Neuron (in vitro differentiated cells): ENCODE data around the gene UBXN7.
"Not testable (repeated sequence)": the region's sequence is repeated elsewhere in the genome, so short reads cannot be mapped to it uniquely, and the experiment has no call there.

ENCODE experiments used
- H2AFZ ChIP-seq: one replicate; pipeline ENCODE4 v1.6.1; 2013; ENCODE audit warnings: low read depth, mild to moderate bottlenecking, inconsistent platforms, low read length, moderate library complexity
- H3K27me3 ChIP-seq: one replicate; pipeline ENCODE4 v1.6.1; 2013; ENCODE audit warnings: low read length; ENCODE audit not compliant: insufficient read depth
- H3K36me3 ChIP-seq: one replicate; pipeline ENCODE4 v1.6.1; 2013; ENCODE audit warnings: low read length; ENCODE audit not compliant: insufficient read depth
- H3K4me1 ChIP-seq: one replicate; pipeline ENCODE4 v1.6.1; 2013; ENCODE audit warnings: low read length; ENCODE audit not compliant: insufficient read depth
- H3K4me3 ChIP-seq: 2 replicates; pipeline ENCODE4 v1.5.1; 2013; ENCODE audit warnings: mild to moderate bottlenecking, low read length, moderate library complexity
- H3K9me3 ChIP-seq: one replicate; pipeline ENCODE4 v1.6.1; 2013; ENCODE audit warnings: low read length

The UBXN7 gene

GRCh38 chr3:196360586-196360985, 71.6 kb downstream of the UBXN7 start:
- H3K27me3 ChIP-seq: no peaks in the 10 kb centered on the region
- no peak overlapping the region for H3K4me3 ChIP-seq
- H3K4me1 ChIP-seq: no peaks in the 10 kb centered on the region
- peaks cover 82% of the 10 kb centered on the region for H3K36me3 ChIP-seq
- H2AFZ ChIP-seq: no peak overlapping the region
- H3K9me3 ChIP-seq: no peaks in the 10 kb centered on the region

- not testable (repeated sequence) for H3K9me3 ChIP-seq, H3K4me1 ChIP-seq, H3K4me3 ChIP-seq, H3K27me3 ChIP-seq, H2AFZ ChIP-seq
- H3K36me3 ChIP-seq: peaks cover 89% of the 10 kb centered on the region
Measured at GRCh38 chr3:196358540-196358939, 73.7 kb downstream of the UBXN7 start.

- H3K36me3 ChIP-seq: peaks cover 90% of the 10 kb centered on the region
- H3K27me3 ChIP-seq: no peaks in the 10 kb centered on the region
- no peak overlapping the region for H2AFZ ChIP-seq
- H3K9me3 ChIP-seq: no peaks in the 10 kb centered on the region
- H3K4me3 ChIP-seq: no peak overlapping the region
- no peaks in the 10 kb centered on the region for H3K4me1 ChIP-seq
Measured at GRCh38 chr3:196357905-196358304, 74.3 kb downstream of the UBXN7 start.

- no peak overlapping the region for H2AFZ ChIP-seq
- peaks cover 86% of the 10 kb centered on the region for H3K36me3 ChIP-seq
- H3K9me3 ChIP-seq: no peaks in the 10 kb centered on the region
- H3K27me3 ChIP-seq: no peaks in the 10 kb centered on the region
- no peaks in the 10 kb centered on the region for H3K4me1 ChIP-seq
- no peak overlapping the region for H3K4me3 ChIP-seq
Measured at GRCh38 chr3:196356556-196356955, 75.7 kb downstream of the UBXN7 start.

GRCh38 chr3:196355668-196356067, 76.6 kb downstream of the UBXN7 start:
- Histone ChIP-seq H2AFZ (no peak overlapping the region), H3K27me3 (no peaks in the 10 kb centered on the region), H3K4me1 (no peaks in the 10 kb centered on the region), H3K9me3 (no peaks in the 10 kb centered on the region), H3K36me3 (peaks cover 82% of the 10 kb centered on the region), H3K4me3 (no peak overlapping the region)

GRCh38 chr3:196354132-196354531, 78.1 kb downstream of the UBXN7 start:
- H3K4me1 ChIP-seq: no peaks in the 10 kb centered on the region
- H3K9me3 ChIP-seq: peaks cover 2% of the 10 kb centered on the region
- peaks cover 78% of the 10 kb centered on the region for H3K36me3 ChIP-seq
- H3K4me3 ChIP-seq: no peak overlapping the region
- H2AFZ ChIP-seq: no peak overlapping the region
- no peaks in the 10 kb centered on the region for H3K27me3 ChIP-seq

GRCh38 chr3:196351541-196351940, 80.7 kb downstream of the UBXN7 start:
- Histone ChIP-seq H3K4me1 (no peaks in the 10 kb centered on the region), H2AFZ (no peak overlapping the region), H3K27me3 (no peaks in the 10 kb centered on the region), H3K36me3 (peaks cover 67% of the 10 kb centered on the region), H3K9me3 (peaks cover 2% of the 10 kb centered on the region), H3K4me3 (no peak overlapping the region)

- Histone ChIP-seq H3K36me3 (peaks cover 55% of the 10 kb centered on the region), H3K4me3 (no peak overlapping the region), H3K27me3 (no peaks in the 10 kb centered on the region), H2AFZ (no peak overlapping the region), H3K9me3 (peaks cover 2% of the 10 kb centered on the region), H3K4me1 (no peaks in the 10 kb centered on the region)
Measured at GRCh38 chr3:196350067-196350466, 82.2 kb downstream of the UBXN7 start.

GRCh38 chr3:196348698-196349097, 83.5 kb downstream of the UBXN7 start:
- H2AFZ ChIP-seq: no peak overlapping the region
- H3K27me3 ChIP-seq: no peaks in the 10 kb centered on the region
- H3K4me3 ChIP-seq: no peak overlapping the region
- peaks cover 45% of the 10 kb centered on the region for H3K36me3 ChIP-seq
- H3K9me3 ChIP-seq: peaks cover 2% of the 10 kb centered on the region
- H3K4me1 ChIP-seq: no peaks in the 10 kb centered on the region

GRCh38 chr3:196344663-196345062, 87.6 kb downstream of the UBXN7 start:
- peaks cover 4% of the 10 kb centered on the region for H3K9me3 ChIP-seq
- no peaks in the 10 kb centered on the region for H3K4me1 ChIP-seq
- H3K4me3 ChIP-seq: no peak overlapping the region
- H2AFZ ChIP-seq: no peak overlapping the region
- peaks cover 20% of the 10 kb centered on the region for H3K36me3 ChIP-seq
- no peaks in the 10 kb centered on the region for H3K27me3 ChIP-seq

- not testable (repeated sequence) for H3K9me3 ChIP-seq, H3K4me3 ChIP-seq, H3K4me1 ChIP-seq, H2AFZ ChIP-seq, H3K27me3 ChIP-seq
- peaks cover 13% of the 10 kb centered on the region for H3K36me3 ChIP-seq
Measured at GRCh38 chr3:196343917-196344316, 88.3 kb downstream of the UBXN7 start.

- Histone ChIP-seq H2AFZ (no peak overlapping the region), H3K27me3 (no peaks in the 10 kb centered on the region), H3K4me3 (no peak overlapping the region), H3K36me3 (no peaks in the 10 kb centered on the region), H3K9me3 (peaks cover 2% of the 10 kb centered on the region), H3K4me1 (no peaks in the 10 kb centered on the region)
Measured at GRCh38 chr3:196341137-196341536, 91.1 kb downstream of the UBXN7 start.

- no peaks in the 10 kb centered on the region for H3K4me1 ChIP-seq
- H3K9me3 ChIP-seq: peaks cover 2% of the 10 kb centered on the region
- no peak overlapping the region for H3K4me3 ChIP-seq
- H2AFZ ChIP-seq: no peak overlapping the region
- H3K36me3 ChIP-seq: no peaks in the 10 kb centered on the region
- H3K27me3 ChIP-seq: no peaks in the 10 kb centered on the region
Measured at GRCh38 chr3:196340466-196340865, 91.8 kb downstream of the UBXN7 start.

GRCh38 chr3:196339493-196340254, 92.6 kb downstream of the UBXN7 start:
- no peaks in the 10 kb centered on the region for H3K4me1 ChIP-seq
- H2AFZ ChIP-seq: no peak overlapping the region
- H3K36me3 ChIP-seq: no peaks in the 10 kb centered on the region
- H3K27me3 ChIP-seq: no peaks in the 10 kb centered on the region
- no peak overlapping the region for H3K4me3 ChIP-seq
- H3K9me3 ChIP-seq: peaks cover 2% of the 10 kb centered on the region
